Measurements from ENCODE around the gene GLT6D1. TPM values are rescaled to one million over a fixed set of nuclear protein-coding genes. Genes with fewer than 3 reads are reported as not detected.

Gene GLT6D1
- total and polyA plus RNA-seq, 2 of the 8 experiments (the other 6 are each of a cell fraction or from before 2014, with no cell fraction given) = 1.3 to 2.1 TPM

- no peak for TF ChIP-seq CHD7 (IDR thresholded peaks at IDR 0.05; ENCODE audit: insufficient replicate concordance, low read length)
- TF ChIP-seq ASH2L (IDR thresholded peaks at IDR 0.05; ENCODE audit: low read length) = no peak
- TF ChIP-seq SIRT6 (IDR thresholded peaks at IDR 0.05; ENCODE audit: low read length) = no peak
- TF ChIP-seq TBP (IDR thresholded peaks at IDR 0.05; ENCODE audit: low read depth, low read length) = no peak
- no peak for TF ChIP-seq FOSL1 (IDR thresholded peaks at IDR 0.05; ENCODE audit: insufficient read depth, low read depth, low read length)
- TF ChIP-seq RBBP5 (IDR thresholded peaks at IDR 0.05; ENCODE audit: borderline replicate concordance, low read depth, low read length) = no peak
- TF ChIP-seq EP300 (IDR thresholded peaks at IDR 0.05; ENCODE audit: borderline replicate concordance in 1 of 2, low read depth in 2 of 2, low read length in 2 of 2) = no peak
- no peak for TF ChIP-seq PHF8 (conservative IDR thresholded peaks at IDR 0.05; ENCODE audit: low read depth, low read length)
- TF ChIP-seq TAF7 (optimal IDR thresholded peaks at IDR 0.05; ENCODE audit: borderline replicate concordance, low read depth, low read length) = no peak
Observed at GRCh38 chr9:135657416-135657815, 18.1 kb upstream of the GLT6D1 start (continued).

All from H1 (cell line).